Erythroblast (primary cell): ENCODE data around the gene HPS1.

Source experiments
- GATA1 ChIP-seq: IDR thresholded peaks from 2 replicates; pipeline ENCODE4 v1.6.1; 2011; ENCODE audit warnings: low read depth, mild to moderate bottlenecking, control low read depth, low read length, moderate library complexity
- POLR2A ChIP-seq: IDR thresholded peaks from 2 replicates; pipeline ENCODE4 v1.6.1; 2011; ENCODE audit warnings: mild to moderate bottlenecking, low read length

- TF ChIP-seq POLR2A (no peak), GATA1 (no peak)
Observed at GRCh38 chr10:98435178-98435577, 11.6 kb downstream of the HPS1 start.
